SK-N-SH treated with all-trans-retinoic acid at 6 μM for 48 hours (cell line): ENCODE measurements around the gene RBM33.

Experiments
- ATAC-seq: fragments of 200-7000 bp; cut with Tn5 transposase; 3 replicates; pipeline ENCODE4 v1.9.1; 2020; ENCODE audit warnings: mild to moderate bottlenecking, moderate library complexity
- ARNTL ChIP-seq: fragments of 450-650 bp; formaldehyde crosslinking; IDR thresholded peaks from 2 replicates; pipeline ENCODE4 v1.5.0; 2020; ENCODE audit warnings: low read depth, mild to moderate bottlenecking, moderate library complexity, borderline replicate concordance
- BACH2 ChIP-seq: fragments of 250-450 bp; sonication (Bioruptor Pico); IDR thresholded peaks from 2 replicates; pipeline ENCODE4 v1.9.0; 2021; ENCODE audit warnings: mild to moderate bottlenecking, borderline replicate concordance
- CSDC2 ChIP-seq: fragments of 250-450 bp; sonication (Bioruptor Pico); IDR thresholded peaks from 2 replicates; pipeline ENCODE4 v1.5.0; 2020; ENCODE audit warnings: mild to moderate bottlenecking, moderate library complexity
- CSRNP3 ChIP-seq: fragments of 250-450 bp; sonication (Bioruptor Pico); IDR thresholded peaks from 2 replicates; pipeline ENCODE4 v1.5.1; 2021; ENCODE audit warnings: mild to moderate bottlenecking, moderate library complexity
- ESRRG ChIP-seq: fragments of 250-450 bp; sonication (Bioruptor Pico); IDR thresholded peaks from 2 replicates; pipeline ENCODE4 v1.6.1; 2021; ENCODE audit warnings: mild to moderate bottlenecking
- GLIS3 ChIP-seq: fragments of 250-450 bp; sonication (Bioruptor Pico); IDR thresholded peaks from 2 replicates; pipeline ENCODE4 v1.5.0; 2020; ENCODE audit warnings: mild to moderate bottlenecking, moderate library complexity
- ISL1 ChIP-seq: fragments of 250-450 bp; sonication (Bioruptor Pico); IDR thresholded peaks from 2 replicates; pipeline ENCODE4 v2.1.2; 2022; ENCODE audit warnings: mild to moderate bottlenecking, moderate library complexity
- PATZ1 ChIP-seq: fragments of 250-450 bp; sonication (Bioruptor Pico); IDR thresholded peaks from 2 replicates; pipeline ENCODE4 v1.8.0; 2020; ENCODE audit warnings: mild to moderate bottlenecking, moderate library complexity, borderline replicate concordance
- RARB ChIP-seq: fragments of 250-450 bp; sonication (Bioruptor Pico); IDR thresholded peaks from 2 replicates; pipeline ENCODE4 v1.8.0; 2021; ENCODE audit warnings: mild to moderate bottlenecking, moderate library complexity
- SNAI2 ChIP-seq: fragments of 250-450 bp; sonication (Bioruptor Pico); IDR thresholded peaks from 2 replicates; pipeline ENCODE4 v1.5.0; 2020; ENCODE audit warnings: mild to moderate bottlenecking, moderate library complexity
- TCF4 ChIP-seq: fragments of 250-450 bp; sonication (Bioruptor Pico); IDR thresholded peaks from 2 replicates; pipeline ENCODE4 v1.8.0; 2021; ENCODE audit warnings: mild to moderate bottlenecking, moderate library complexity, borderline replicate concordance
- TOX ChIP-seq: fragments of 250-450 bp; sonication (Bioruptor Pico); IDR thresholded peaks from 2 replicates; pipeline ENCODE4 v1.8.0; 2021; ENCODE audit warnings: mild to moderate bottlenecking, moderate library complexity, borderline replicate concordance
- TSHZ2 ChIP-seq: fragments of 250-450 bp; sonication (Bioruptor Pico); IDR thresholded peaks from 2 replicates; pipeline ENCODE4 v1.5.0; 2020; ENCODE audit warnings: mild to moderate bottlenecking, moderate library complexity
- ZFP3 ChIP-seq: fragments of 250-450 bp; sonication (Bioruptor Pico); IDR thresholded peaks from 2 replicates; pipeline ENCODE4 v1.5.0; 2020; ENCODE audit warnings: mild to moderate bottlenecking, moderate library complexity
- ZNF565 ChIP-seq: fragments of 450-650 bp; formaldehyde crosslinking; conservative IDR thresholded peaks from 2 replicates; pipeline ENCODE4 v1.5.0; 2020; ENCODE audit warnings: low read depth, mild to moderate bottlenecking, moderate library complexity
- ZNF70 ChIP-seq: fragments of 450-650 bp; formaldehyde crosslinking; IDR thresholded peaks from 2 replicates; pipeline ENCODE4 v1.5.0; 2020; ENCODE audit warnings: mild to moderate bottlenecking, moderate library complexity
- ZNF8 ChIP-seq: fragments of 450-650 bp; formaldehyde crosslinking; IDR thresholded peaks from 2 replicates; pipeline ENCODE4 v1.5.0; 2020; ENCODE audit warnings: mild to moderate bottlenecking, moderate library complexity
- TF ChIP-seq, protein P1 (sequence below): fragments of 250-450 bp; sonication (Bioruptor Pico); IDR thresholded peaks from 2 replicates; pipeline ENCODE4 v1.5.1; 2020; ENCODE audit warnings: low read depth, mild to moderate bottlenecking, moderate library complexity
- TF ChIP-seq, protein P2 (sequence below): fragments of 250-450 bp; sonication (Bioruptor Pico); IDR thresholded peaks from 2 replicates; pipeline ENCODE4 v1.8.0; 2021; ENCODE audit warnings: low read depth, mild to moderate bottlenecking, moderate library complexity, borderline replicate concordance

Gene RBM33

DNA sequence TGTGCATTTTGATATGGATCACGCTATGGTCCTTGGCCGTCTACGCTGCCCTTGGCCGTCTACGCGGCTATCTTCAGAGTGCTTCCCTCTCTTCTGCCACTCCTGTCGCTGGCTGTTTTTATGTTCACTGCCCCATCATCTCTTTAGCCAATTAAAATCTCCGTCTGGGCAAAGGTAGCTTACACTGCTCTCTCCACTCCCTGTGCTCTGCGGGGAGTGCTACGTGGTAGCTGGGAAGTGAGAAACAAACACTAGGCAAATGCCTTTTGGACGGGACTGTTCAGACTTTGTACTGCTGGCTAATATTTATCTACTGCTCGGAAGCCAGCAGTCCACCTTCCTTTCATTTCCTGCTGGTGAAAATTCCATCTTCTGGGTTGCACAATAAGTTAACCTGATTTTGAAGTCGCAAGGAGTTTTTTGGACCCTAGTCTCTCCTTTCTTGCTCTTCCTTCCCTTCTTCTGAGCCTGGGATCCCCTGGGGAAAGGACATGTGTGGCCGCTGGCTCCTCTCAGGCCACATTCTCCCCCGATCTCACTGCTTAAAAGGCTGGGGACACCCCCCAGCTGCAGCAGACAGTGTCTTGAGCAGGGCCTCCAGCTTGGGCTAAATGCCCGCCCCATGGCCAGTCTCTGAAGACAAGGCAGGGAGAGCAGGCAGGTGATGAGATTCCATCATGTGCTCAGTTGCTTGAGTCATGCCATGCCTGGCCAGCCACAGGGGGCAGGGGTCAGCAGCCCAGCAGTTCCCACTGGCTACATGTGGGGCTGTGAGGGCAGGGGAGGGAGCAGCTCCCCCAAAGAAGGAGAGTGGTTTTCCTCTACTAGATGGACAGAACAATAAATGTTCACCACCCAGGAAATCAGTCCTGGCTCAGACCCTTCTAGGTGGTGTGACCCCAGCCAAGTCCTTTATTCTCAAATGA is 25.5 kb upstream of the RBM33 start:
- ATAC-seq = no peak
- TF ChIP-seq ZNF565 (CRISPR knock-in tag) (no peak), CSRNP3 (CRISPR knock-in tag) (no peak), GLIS3 (CRISPR knock-in tag) (no peak), TCF4 (CRISPR knock-in tag) (no peak), ARNTL (CRISPR knock-in tag) (no peak), ZFP3 (CRISPR knock-in tag) (no peak), PATZ1 (CRISPR knock-in tag) (no peak), ZNF8 (no peak), SNAI2 (CRISPR knock-in tag) (no peak)
- TF ChIP-seq, protein P1, sequence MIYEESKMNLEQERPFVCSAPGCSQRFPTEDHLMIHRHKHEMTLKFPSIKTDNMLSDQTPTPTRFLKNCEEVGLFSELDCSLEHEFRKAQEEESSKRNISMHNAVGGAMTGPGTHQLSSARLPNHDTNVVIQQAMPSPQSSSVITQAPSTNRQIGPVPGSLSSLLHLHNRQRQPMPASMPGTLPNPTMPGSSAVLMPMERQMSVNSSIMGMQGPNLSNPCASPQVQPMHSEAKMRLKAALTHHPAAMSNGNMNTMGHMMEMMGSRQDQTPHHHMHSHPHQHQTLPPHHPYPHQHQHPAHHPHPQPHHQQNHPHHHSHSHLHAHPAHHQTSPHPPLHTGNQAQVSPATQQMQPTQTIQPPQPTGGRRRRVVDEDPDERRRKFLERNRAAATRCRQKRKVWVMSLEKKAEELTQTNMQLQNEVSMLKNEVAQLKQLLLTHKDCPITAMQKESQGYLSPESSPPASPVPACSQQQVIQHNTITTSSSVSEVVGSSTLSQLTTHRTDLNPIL (CRISPR knock-in tag) = no peak
- TF ChIP-seq, protein P2, sequence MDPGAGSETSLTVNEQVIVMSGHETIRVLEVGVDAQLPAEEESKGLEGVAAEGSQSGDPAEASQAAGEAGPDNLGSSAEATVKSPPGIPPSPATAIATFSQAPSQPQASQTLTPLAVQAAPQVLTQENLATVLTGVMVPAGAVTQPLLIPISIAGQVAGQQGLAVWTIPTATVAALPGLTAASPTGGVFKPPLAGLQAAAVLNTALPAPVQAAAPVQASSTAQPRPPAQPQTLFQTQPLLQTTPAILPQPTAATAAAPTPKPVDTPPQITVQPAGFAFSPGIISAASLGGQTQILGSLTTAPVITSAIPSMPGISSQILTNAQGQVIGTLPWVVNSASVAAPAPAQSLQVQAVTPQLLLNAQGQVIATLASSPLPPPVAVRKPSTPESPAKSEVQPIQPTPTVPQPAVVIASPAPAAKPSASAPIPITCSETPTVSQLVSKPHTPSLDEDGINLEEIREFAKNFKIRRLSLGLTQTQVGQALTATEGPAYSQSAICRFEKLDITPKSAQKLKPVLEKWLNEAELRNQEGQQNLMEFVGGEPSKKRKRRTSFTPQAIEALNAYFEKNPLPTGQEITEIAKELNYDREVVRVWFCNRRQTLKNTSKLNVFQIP (CRISPR knock-in tag) = no peak

GRCh38 chr7:155619634-155620271 is 24.7 kb upstream of the RBM33 start:
- TF ChIP-seq TOX (CRISPR knock-in tag) (no peak), GLIS3 (CRISPR knock-in tag) (no peak), ZNF70 (no peak), ISL1 (CRISPR knock-in tag) (no peak), SNAI2 (CRISPR knock-in tag) (no peak), ZNF8 (no peak), RARB (CRISPR knock-in tag) (no peak), BACH2 (CRISPR knock-in tag) (no peak), ARNTL (CRISPR knock-in tag) (no peak)
- TF ChIP-seq, protein P1 (CRISPR knock-in tag) = no peak
- TF ChIP-seq, all 23 proteins: peak for 0
- ATAC-seq = no peak

- ATAC-seq = no peak
- TF ChIP-seq, protein P1 (CRISPR knock-in tag) = no peak
- no peak for TF ChIP-seq ISL1 (CRISPR knock-in tag)
- TF ChIP-seq TSHZ2 (CRISPR knock-in tag) = no peak
- TF ChIP-seq TOX (CRISPR knock-in tag) = no peak
- TF ChIP-seq ZFP3 (CRISPR knock-in tag) = no peak
- no peak for TF ChIP-seq BACH2 (CRISPR knock-in tag)
- TF ChIP-seq ESRRG = no peak
- TF ChIP-seq CSDC2 (CRISPR knock-in tag) = no peak
Observed at GRCh38 chr7:155620497-155620896, 24.0 kb upstream of the RBM33 start.
